WTC11 (cell line): ENCODE results near the gene KCNMA1. TPM values are rescaled to one million over a fixed set of nuclear protein-coding genes. Genes with fewer than 3 reads are reported as not detected.

Experiments used
- ATAC-seq: fragments of 200-7000 bp; cut with Tn5 transposase; 2 replicates; pipeline ENCODE4 v1.10.0; 2021; ENCODE audit warnings: mild to moderate bottlenecking, moderate library complexity
- CTCF ChIA-PET: fragments of 300-600 bp; sonication (Branson Sonifier 250); formaldehyde crosslinking; loops from one replicate; lab custom pipeline; 2021; ENCODE audit warnings: antibody characterized with exemption; lab: Charles Lee
- POLR2A ChIA-PET: fragments of 350-600 bp; sonication (Branson Sonifier 250); formaldehyde crosslinking; loops from one replicate; lab custom pipeline; 2021; ENCODE audit warnings: antibody characterized with exemption; lab: Charles Lee
- DNase-seq: peaks from one replicate; pipeline ENCODE4 v3.0.0; 2021; ENCODE audit warnings: low spot score
- H3K27ac Mint-ChIP-seq: 2 replicates; pipeline ENCODE4 v1.8.0; 2021; ENCODE audit warnings: mixed read lengths
- H3K27me3 Mint-ChIP-seq: 2 replicates; pipeline ENCODE4 v1.8.0; 2021; ENCODE audit warnings: low read depth, mild to moderate bottlenecking, moderate library complexity, mixed read lengths
- H3K36me3 Mint-ChIP-seq: 2 replicates; pipeline ENCODE4 v1.8.0; 2021; ENCODE audit warnings: mixed read lengths
- H3K4me1 Mint-ChIP-seq: 2 replicates; pipeline ENCODE4 v1.8.0; 2022; ENCODE audit warnings: mixed read lengths
- H3K4me3 Mint-ChIP-seq: 2 replicates; pipeline ENCODE4 v1.8.0; 2021; ENCODE audit warnings: mild to moderate bottlenecking, moderate library complexity, mixed read lengths
- H3K9me3 Mint-ChIP-seq: 2 replicates; pipeline ENCODE4 v1.8.0; 2021; ENCODE audit warnings: mixed read lengths
- AR ChIP-seq: fragments of 250-450 bp; sonication (Bioruptor Pico); IDR thresholded peaks from 2 replicates; pipeline ENCODE4 v1.9.0; 2021; ENCODE audit warnings: mild to moderate bottlenecking
- CBFB ChIP-seq: sonication (generic); formaldehyde crosslinking; IDR thresholded peaks from 2 replicates; pipeline ENCODE4 v1.8.1; 2022; ENCODE audit warnings: mild to moderate bottlenecking, low read depth, missing genetic modification reagents
- CTCF ChIP-seq: fragments of 200-600 bp; IDR thresholded peaks from 2 replicates; pipeline ENCODE4 v1.8.0; 2022; ENCODE audit warnings: antibody characterized with exemption
- E2F1 ChIP-seq: sonication (generic); formaldehyde crosslinking; IDR thresholded peaks from 2 replicates; pipeline ENCODE4 v1.8.0; 2022; ENCODE audit warnings: mild to moderate bottlenecking, missing genetic modification reagents
- E2F4 ChIP-seq: sonication (generic); formaldehyde crosslinking; IDR thresholded peaks from 2 replicates; pipeline ENCODE4 v1.8.1; 2022; ENCODE audit warnings: low read depth, mild to moderate bottlenecking, moderate library complexity, missing genetic modification reagents, borderline replicate concordance
- FOXJ3 ChIP-seq: sonication (generic); formaldehyde crosslinking; IDR thresholded peaks from 2 replicates; pipeline ENCODE4 v1.9.0; 2021; ENCODE audit warnings: missing genetic modification reagents, mild to moderate bottlenecking, borderline replicate concordance
- FOXK1 ChIP-seq: sonication (generic); formaldehyde crosslinking; IDR thresholded peaks from 2 replicates; pipeline ENCODE4 v1.8.0; 2022; ENCODE audit warnings: mild to moderate bottlenecking, moderate library complexity, missing genetic modification reagents
- NFE2L1 ChIP-seq: sonication (generic); formaldehyde crosslinking; IDR thresholded peaks from 2 replicates; pipeline ENCODE4 v1.8.1; 2023; ENCODE audit warnings: missing genetic modification reagents
- RELA ChIP-seq: sonication (generic); formaldehyde crosslinking; IDR thresholded peaks from 2 replicates; pipeline ENCODE4 v1.8.1; 2022; ENCODE audit warnings: missing genetic modification reagents, mild to moderate bottlenecking, borderline replicate concordance
- STAT6 ChIP-seq: sonication (generic); formaldehyde crosslinking; conservative IDR thresholded peaks from 2 replicates; pipeline ENCODE4 v1.8.1; 2023; ENCODE audit warnings: mild to moderate bottlenecking, low read depth, missing genetic modification reagents, moderate library complexity
- ZNF263 ChIP-seq: sonication (generic); formaldehyde crosslinking; IDR thresholded peaks from 2 replicates; pipeline ENCODE4 v1.8.1; 2022; ENCODE audit warnings: low read depth, mild to moderate bottlenecking, moderate library complexity, missing genetic modification reagents
- ZNF532 ChIP-seq: fragments of 250-450 bp; sonication (Bioruptor Pico); IDR thresholded peaks from 2 replicates; pipeline ENCODE4 v1.9.0; 2021; ENCODE audit warnings: mild to moderate bottlenecking, borderline replicate concordance
- total RNA-seq: library from RNA; stranded (reverse); gene quantifications from 3 replicates; pipeline ENCODE4 v1.2.3, GENCODE V29; 2021

Gene KCNMA1
- total RNA-seq, 1 experiment from 2014 or later = 7.3 TPM

GRCh38 chr10:77361831-77362230, 275.8 kb downstream of the KCNMA1 start:
- Mint-ChIP-seq H3K4me1 (no peaks in the 10 kb centered on the region), H3K36me3 (no peaks in the 10 kb centered on the region), H3K9me3 (no peaks in the 10 kb centered on the region), H3K27me3 (no peaks in the 10 kb centered on the region), H3K4me3 (no peak overlapping the region)
- CTCF ChIA-PET = interaction anchor here (1.2 kb wide), 1 partner anchor 196 kb away, joined by 4 read pairs; no protein-coding TSS in a partner anchor
- POLR2A ChIA-PET = no interaction called here
- TF ChIP-seq STAT6 (CRISPR knock-in tag) (no peak), E2F1 (no peak), AR (no peak), NFE2L1 (CRISPR knock-in tag) (no peak), ZNF263 (no peak), FOXJ3 (no peak), E2F4 (CRISPR knock-in tag) (no peak)
- TF ChIP-seq, all 79 proteins: peak for 0
- H3K27ac Mint-ChIP-seq = no peak overlapping the region
- DNase-seq = no peak
- no peak for ATAC-seq

- ChIA-PET POLR2A (no interaction called here), CTCF (no interaction called here)
- H3K4me1 Mint-ChIP-seq = no peaks in the 10 kb centered on the region
- H3K27me3 Mint-ChIP-seq = no peaks in the 10 kb centered on the region
- ATAC-seq = no peak
- no peak for DNase-seq
- H3K36me3 Mint-ChIP-seq = no peaks in the 10 kb centered on the region
- H3K9me3 Mint-ChIP-seq = no peaks in the 10 kb centered on the region
- H3K4me3 Mint-ChIP-seq = no peak overlapping the region
- H3K27ac Mint-ChIP-seq = no peak overlapping the region
- TF ChIP-seq STAT6 (CRISPR knock-in tag) (no peak), E2F1 (no peak), ZNF532 (CRISPR knock-in tag) (no peak), FOXJ3 (no peak), CTCF (no peak), CBFB (CRISPR knock-in tag) (no peak), FOXK1 (no peak), RELA (CRISPR knock-in tag) (no peak)
These were observed 276.2 kb downstream of the KCNMA1 start for GRCh38 chr10:77361426-77361825.
